HEK293 (cell line): ENCODE data around the gene MEGF6.

ENCODE experiments used
- CTCF ChIA-PET: fragments of 350-600 bp; formaldehyde crosslinking; extraction: SDS; loops from one replicate; lab custom pipeline; 2021; ENCODE audit warnings: antibody characterized with exemption; lab: Yijun Ruan, JAX
- POLR2A ChIA-PET: fragments of 300-600 bp; formaldehyde crosslinking; extraction: SDS; loops from one replicate; lab custom pipeline; 2020; ENCODE audit warnings: antibody characterized with exemption, inconsistent platforms; lab: Yijun Ruan, JAX
- H3K27ac ChIP-seq: fragments of 200-500 bp; sonication (Bioruptor generic); 2 replicates; pipeline ENCODE4 v1.5.1; 2014; ENCODE audit warnings: low read depth, low read length, control low read depth, inconsistent platforms; ENCODE audit errors: extremely low read depth
- H3K36me3 ChIP-seq, 2 experiments: fragments of 200-500 bp in 1 of 2; sonication (Bioruptor generic) in 1 of 2; 1 replicate in 1 of 2; 2 replicates in 1 of 2; pipeline ENCODE4 v1.5.1; 2014 to 2017; ENCODE audit warnings: inconsistent platforms in 2 of 2, low read length in 2 of 2; ENCODE audit not compliant: control insufficient read depth in 2 of 2, insufficient read depth in 1 of 2
- H3K4me1 ChIP-seq: fragments of 200-500 bp; sonication (Bioruptor generic); 2 replicates; pipeline ENCODE4 v1.5.1; 2014; ENCODE audit warnings: mild to moderate bottlenecking, low read length, inconsistent platforms; ENCODE audit not compliant: control insufficient read depth, insufficient read depth
- H3K4me3 ChIP-seq: 2 replicates; pipeline ENCODE4 v1.5.1; 2011; ENCODE audit warnings: low read depth, mild to moderate bottlenecking, control low read depth, low read length, moderate library complexity
- H3K9me3 ChIP-seq: fragments of 200-500 bp; sonication (Bioruptor generic); 2 replicates; pipeline ENCODE4 v1.5.1; 2014; ENCODE audit warnings: low read depth, low read length, inconsistent platforms; ENCODE audit not compliant: control insufficient read depth, insufficient read depth
- EGR2 ChIP-seq: fragments of 450-650 bp; formaldehyde crosslinking; IDR thresholded peaks from 2 replicates; pipeline ENCODE4 v1.5.1; 2016; ENCODE audit warnings: low read depth, missing biosample characterization, missing genetic modification characterization
- HOXA7 ChIP-seq: sonication (generic); formaldehyde crosslinking; IDR thresholded peaks from 2 replicates; pipeline ENCODE4 v1.8.1; 2022; ENCODE audit warnings: missing genetic modification reagents, borderline replicate concordance
- HOXD13 ChIP-seq: sonication (generic); formaldehyde crosslinking; IDR thresholded peaks from 2 replicates; pipeline ENCODE4 v1.8.0; 2022; ENCODE audit warnings: missing genetic modification reagents, borderline replicate concordance
- KLF1 ChIP-seq: fragments of 450-650 bp; formaldehyde crosslinking; IDR thresholded peaks from 2 replicates; pipeline ENCODE4 v1.5.1; 2016; ENCODE audit warnings: missing biosample characterization, missing genetic modification characterization
- KLF10 ChIP-seq: fragments of 450-650 bp; IDR thresholded peaks from 2 replicates; pipeline ENCODE4 v1.5.1; 2018; ENCODE audit warnings: missing biosample characterization, mild to moderate bottlenecking, missing genetic modification characterization
- KLF16 ChIP-seq: fragments of 450-650 bp; formaldehyde crosslinking; IDR thresholded peaks from 2 replicates; pipeline ENCODE4 v1.5.1; 2017; ENCODE audit warnings: missing biosample characterization, missing genetic modification characterization
- RBAK ChIP-seq: fragments of 450-650 bp; formaldehyde crosslinking; IDR thresholded peaks from 2 replicates; pipeline ENCODE4 v1.5.1; 2016; ENCODE audit warnings: missing biosample characterization, missing genetic modification characterization
- TCF7L2 ChIP-seq: IDR thresholded peaks from 2 replicates; pipeline ENCODE4 v1.6.1; 2011; ENCODE audit warnings: low read depth, mild to moderate bottlenecking, inconsistent platforms, low read length, moderate library complexity, borderline replicate concordance
- YY1 ChIP-seq: fragments of 450-650 bp; formaldehyde crosslinking; IDR thresholded peaks from 2 replicates; pipeline ENCODE4 v1.5.1; 2018; ENCODE audit warnings: missing biosample characterization, missing genetic modification characterization
- ZBTB20 ChIP-seq: fragments of 450-650 bp; formaldehyde crosslinking; IDR thresholded peaks from 2 replicates; pipeline ENCODE4 v1.5.1; 2016; ENCODE audit warnings: missing biosample characterization, missing genetic modification characterization
- ZBTB48 ChIP-seq: fragments of 450-650 bp; formaldehyde crosslinking; IDR thresholded peaks from 2 replicates; pipeline ENCODE4 v1.5.1; 2016; ENCODE audit warnings: missing biosample characterization, missing genetic modification characterization
- ZFHX2 ChIP-seq: fragments of 450-650 bp; formaldehyde crosslinking; conservative IDR thresholded peaks from 2 replicates; pipeline ENCODE4 v1.5.1; 2016; ENCODE audit warnings: missing biosample characterization, missing genetic modification characterization
- ZFP37 ChIP-seq: fragments of 450-650 bp; formaldehyde crosslinking; IDR thresholded peaks from 2 replicates; pipeline ENCODE4 v1.5.1; 2016; ENCODE audit warnings: missing biosample characterization, missing genetic modification characterization
- ZNF155 ChIP-seq: fragments of 450-650 bp; formaldehyde crosslinking; IDR thresholded peaks from 2 replicates; pipeline ENCODE4 v1.5.1; 2016; ENCODE audit warnings: missing biosample characterization, missing genetic modification characterization
- ZNF174 ChIP-seq: fragments of 450-650 bp; formaldehyde crosslinking; IDR thresholded peaks from 2 replicates; pipeline ENCODE4 v1.5.0; 2017; ENCODE audit warnings: missing biosample characterization, mild to moderate bottlenecking, missing genetic modification characterization
- ZNF274 ChIP-seq, 2 experiments: fragments of 200-500 bp in 1 of 2; fragments of 450-650 bp in 1 of 2; sonication (Bioruptor generic) in 1 of 2; formaldehyde crosslinking in 1 of 2; IDR thresholded peaks; 2 replicates each; pipeline versions ENCODE4 v1.5.1 to v1.6.1; 2014 to 2016; ENCODE audit warnings: borderline replicate concordance in 1 of 2, inconsistent platforms in 1 of 2, low read length in 1 of 2, missing biosample characterization in 1 of 2, missing genetic modification characterization in 1 of 2
- ZNF302 ChIP-seq: fragments of 450-650 bp; formaldehyde crosslinking; IDR thresholded peaks from 2 replicates; pipeline ENCODE4 v1.5.1; 2016; ENCODE audit warnings: missing biosample characterization, missing genetic modification characterization, low read depth
- ZNF324 ChIP-seq: fragments of 450-650 bp; formaldehyde crosslinking; IDR thresholded peaks from 2 replicates; pipeline ENCODE4 v1.5.1; 2016; ENCODE audit warnings: missing biosample characterization, missing genetic modification characterization
- ZNF366 ChIP-seq: fragments of 450-650 bp; formaldehyde crosslinking; conservative IDR thresholded peaks from 2 replicates; pipeline ENCODE4 v1.5.1; 2016; ENCODE audit warnings: missing biosample characterization, missing genetic modification characterization
- ZNF501 ChIP-seq: fragments of 450-650 bp; formaldehyde crosslinking; IDR thresholded peaks from 2 replicates; pipeline ENCODE4 v1.5.1; 2016; ENCODE audit warnings: missing biosample characterization, missing genetic modification characterization
- ZNF510 ChIP-seq: fragments of 450-650 bp; formaldehyde crosslinking; IDR thresholded peaks from 2 replicates; pipeline ENCODE4 v1.5.1; 2018; ENCODE audit warnings: mild to moderate bottlenecking, missing genetic modification characterization, missing biosample characterization; ENCODE audit not compliant: insufficient replicate concordance
- ZNF513 ChIP-seq: fragments of 450-650 bp; IDR thresholded peaks from 2 replicates; pipeline ENCODE4 v1.5.1; 2018; ENCODE audit warnings: missing biosample characterization, missing genetic modification characterization
- ZNF529 ChIP-seq: fragments of 450-650 bp; formaldehyde crosslinking; IDR thresholded peaks from 2 replicates; pipeline ENCODE4 v1.5.1; 2017; ENCODE audit warnings: missing genetic modification characterization, missing biosample characterization; ENCODE audit not compliant: insufficient replicate concordance
- ZNF610 ChIP-seq: fragments of 450-650 bp; formaldehyde crosslinking; IDR thresholded peaks from 2 replicates; pipeline ENCODE4 v1.5.1; 2016; ENCODE audit warnings: missing biosample characterization, missing genetic modification characterization, borderline replicate concordance
- ZSCAN30 ChIP-seq: fragments of 450-650 bp; IDR thresholded peaks from 2 replicates; pipeline ENCODE4 v1.5.1; 2018; ENCODE audit warnings: missing biosample characterization, mild to moderate bottlenecking, missing genetic modification characterization, moderate library complexity
- TF ChIP-seq, protein P1 (sequence below): fragments of 450-650 bp; formaldehyde crosslinking; IDR thresholded peaks from 2 replicates; pipeline ENCODE4 v1.5.1; 2016; ENCODE audit warnings: missing biosample characterization, missing genetic modification characterization, low read depth

Gene MEGF6

DNA sequence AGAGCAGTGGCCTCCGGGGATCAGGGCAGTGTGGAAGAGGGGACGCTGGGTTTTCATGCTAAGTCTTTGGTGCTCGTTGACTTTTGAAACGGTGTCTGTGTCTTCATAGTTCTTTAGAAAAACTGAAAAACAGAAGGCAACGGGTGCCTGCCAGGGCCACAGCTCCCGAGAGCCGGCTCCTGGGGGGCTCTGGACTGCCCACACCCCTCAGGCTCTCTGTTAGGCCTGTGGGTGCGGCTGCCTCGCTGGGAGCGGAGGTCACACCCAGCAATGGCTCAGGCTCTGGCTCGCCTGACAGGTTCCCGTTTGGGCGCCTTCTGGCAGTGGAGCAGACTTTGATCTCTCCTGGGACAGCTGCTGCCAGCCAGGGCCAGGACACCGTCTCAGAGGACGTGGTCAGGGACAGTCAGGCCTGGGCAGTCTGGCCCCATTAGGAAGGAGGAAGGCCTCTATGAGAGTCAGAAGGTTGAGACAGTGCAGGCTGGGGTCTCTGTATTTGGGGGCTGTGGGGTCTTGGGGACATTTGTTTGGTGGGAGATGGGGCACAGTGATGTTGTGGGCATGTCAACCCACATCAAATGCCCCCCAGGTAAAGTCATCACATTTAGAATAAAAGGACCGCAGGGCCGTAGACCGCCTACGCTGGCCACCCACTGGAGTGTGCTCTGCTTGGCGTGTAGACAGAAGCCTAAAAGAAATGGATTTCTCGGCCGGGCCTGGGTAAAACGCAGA lies 151.2 kb downstream of the MEGF6 start:
- Histone ChIP-seq H3K36me3 (no peaks in the 10 kb centered on the region), H3K4me1 (no peaks in the 10 kb centered on the region), H3K27ac (no peak overlapping the region), H3K9me3 (no peaks in the 10 kb centered on the region), H3K4me3 (no peak overlapping the region)
- CTCF ChIA-PET: no interaction called here
- no peak for TF ChIP-seq ZNF510
- peak; percentile 46 for TF ChIP-seq ZFHX2 (tag by site-specific recombination)
- TF ChIP-seq ZNF529 (tag by site-specific recombination): no peak
- no peak for TF ChIP-seq ZNF610
- TF ChIP-seq KLF1 (tag by site-specific recombination): 0 out of 2 replicates have a peak, but pooled peaks have one; percentile 35
- no peak for TF ChIP-seq HOXD13 (CRISPR knock-in tag)
- no peak for TF ChIP-seq ZBTB48 (tag by site-specific recombination)
- TF ChIP-seq ZNF274 (IDR thresholded peaks at IDR 0.05; ENCODE audit: low read length): no peak
- no peak for TF ChIP-seq ZNF274 (tag by site-specific recombination; IDR thresholded peaks at IDR 0.05; ENCODE audit: borderline replicate concordance)
- TF ChIP-seq HOXA7 (CRISPR knock-in tag): no peak
- no peak for TF ChIP-seq KLF10
- TF ChIP-seq EGR2: peak; percentile 44; the same call in 1 of the 2 replicates
- no peak for TF ChIP-seq RBAK (tag by site-specific recombination)
- POLR2A ChIA-PET: no interaction called here

DNA sequence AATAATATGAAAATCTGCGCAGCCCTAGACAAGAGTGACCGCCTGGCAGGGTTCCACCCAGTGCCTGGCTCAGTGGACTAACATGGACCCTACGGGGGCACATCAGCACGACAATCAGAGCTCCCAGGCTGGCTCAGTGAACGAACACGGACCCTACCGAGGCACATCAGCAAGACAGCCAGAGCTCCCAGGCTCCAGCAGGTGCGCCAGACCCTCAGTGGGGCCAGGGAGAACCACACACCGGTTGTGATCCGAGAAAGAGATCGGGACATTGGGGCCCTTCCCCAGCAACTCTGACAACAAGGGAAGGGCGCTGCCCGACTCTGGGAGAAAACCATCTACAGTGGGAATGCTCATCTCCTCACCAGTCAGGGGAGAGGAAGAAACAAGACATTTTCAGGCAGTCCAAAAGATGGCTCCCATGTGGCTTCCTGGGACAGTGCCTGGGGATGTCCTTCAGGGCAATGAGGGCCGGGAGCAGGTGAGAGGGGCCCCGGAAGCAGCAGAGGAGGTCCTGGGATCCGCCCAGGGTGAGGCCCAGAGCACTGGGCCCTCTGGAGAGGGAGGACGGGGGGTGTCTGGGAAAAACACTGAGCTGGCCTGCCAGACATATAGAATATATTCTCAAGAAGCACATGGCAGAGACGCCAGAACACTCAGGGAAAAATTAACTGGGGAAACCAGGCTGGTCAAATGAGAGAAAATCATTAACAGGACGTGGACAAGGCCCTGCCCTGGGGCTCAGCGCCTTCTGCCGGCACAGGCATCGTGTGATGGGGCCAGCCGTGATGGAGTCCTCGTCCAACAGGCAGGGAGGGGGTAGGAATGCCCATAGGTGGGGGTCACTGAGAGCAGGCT lies 152.0 kb downstream of the MEGF6 start:
- no peaks in the 10 kb centered on the region for H3K36me3 ChIP-seq
- POLR2A ChIA-PET: no interaction called here
- no peaks in the 10 kb centered on the region for H3K9me3 ChIP-seq
- TF ChIP-seq ZBTB20 (peak; percentile 51; the same call in 1 of the 2 replicates), ZFP37 (tag by site-specific recombination) (no peak), ZNF302 (no peak), ZNF174 (no peak)
- TF ChIP-seq, all 188 proteins: peak for 1
- Histone ChIP-seq H3K4me1 (no peaks in the 10 kb centered on the region), H3K27ac (no peak overlapping the region), H3K4me3 (no peak overlapping the region)
- CTCF ChIA-PET: no interaction called here

DNA sequence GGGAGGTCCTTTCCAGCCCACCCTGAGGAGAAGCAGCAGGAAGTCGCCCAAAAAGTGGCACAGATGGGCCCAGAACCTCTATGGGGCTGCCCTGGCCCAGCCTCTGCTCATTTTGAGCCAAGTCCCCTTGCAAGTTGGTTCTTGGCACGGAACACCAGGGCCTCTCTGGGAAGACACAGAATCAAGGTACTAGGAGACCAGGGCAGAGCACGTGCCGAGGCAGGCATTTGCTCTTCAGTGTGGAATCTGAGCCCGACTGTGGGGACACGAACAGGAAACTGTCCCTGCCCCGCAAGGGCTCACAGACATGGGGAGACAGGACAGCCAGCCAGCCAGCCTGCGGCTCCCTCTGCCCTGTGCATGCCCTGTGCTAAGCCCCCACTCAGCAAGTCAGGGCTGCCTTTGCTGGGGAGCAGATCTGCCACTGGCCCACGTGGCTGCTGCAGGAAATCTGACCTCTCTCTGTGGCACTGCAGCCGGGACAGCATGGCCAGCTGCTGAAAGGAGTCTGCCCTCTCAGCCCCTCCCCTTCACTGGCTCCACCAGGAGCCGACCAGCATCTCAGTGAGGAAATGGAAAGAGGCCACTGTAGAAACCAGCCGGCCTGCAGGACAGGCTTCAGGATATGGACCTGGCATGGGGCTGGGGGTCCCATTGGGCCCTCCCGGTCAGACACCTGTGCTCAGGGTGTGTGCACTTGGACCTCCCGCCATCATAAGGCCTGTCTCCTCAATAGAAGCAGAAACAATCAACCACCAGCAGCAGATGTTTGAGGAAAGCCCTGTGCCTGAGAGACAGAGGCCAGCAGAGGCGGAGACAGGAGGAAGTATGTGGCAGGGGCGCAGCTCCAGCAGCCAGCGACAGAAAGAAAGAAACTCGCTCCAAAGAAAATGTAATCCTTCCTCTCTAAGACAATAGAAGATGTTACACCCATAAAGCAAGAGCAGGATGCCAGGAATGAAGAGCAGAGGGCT lies 153.1 kb downstream of the MEGF6 start:
- Histone ChIP-seq H3K9me3 (no peaks in the 10 kb centered on the region), H3K4me1 (no peaks in the 10 kb centered on the region), H3K36me3 (no peaks in the 10 kb centered on the region), H3K27ac (no peak overlapping the region), H3K4me3 (no peak overlapping the region)
- ChIA-PET CTCF (no interaction called here), POLR2A (no interaction called here)
- TF ChIP-seq, protein P1, sequence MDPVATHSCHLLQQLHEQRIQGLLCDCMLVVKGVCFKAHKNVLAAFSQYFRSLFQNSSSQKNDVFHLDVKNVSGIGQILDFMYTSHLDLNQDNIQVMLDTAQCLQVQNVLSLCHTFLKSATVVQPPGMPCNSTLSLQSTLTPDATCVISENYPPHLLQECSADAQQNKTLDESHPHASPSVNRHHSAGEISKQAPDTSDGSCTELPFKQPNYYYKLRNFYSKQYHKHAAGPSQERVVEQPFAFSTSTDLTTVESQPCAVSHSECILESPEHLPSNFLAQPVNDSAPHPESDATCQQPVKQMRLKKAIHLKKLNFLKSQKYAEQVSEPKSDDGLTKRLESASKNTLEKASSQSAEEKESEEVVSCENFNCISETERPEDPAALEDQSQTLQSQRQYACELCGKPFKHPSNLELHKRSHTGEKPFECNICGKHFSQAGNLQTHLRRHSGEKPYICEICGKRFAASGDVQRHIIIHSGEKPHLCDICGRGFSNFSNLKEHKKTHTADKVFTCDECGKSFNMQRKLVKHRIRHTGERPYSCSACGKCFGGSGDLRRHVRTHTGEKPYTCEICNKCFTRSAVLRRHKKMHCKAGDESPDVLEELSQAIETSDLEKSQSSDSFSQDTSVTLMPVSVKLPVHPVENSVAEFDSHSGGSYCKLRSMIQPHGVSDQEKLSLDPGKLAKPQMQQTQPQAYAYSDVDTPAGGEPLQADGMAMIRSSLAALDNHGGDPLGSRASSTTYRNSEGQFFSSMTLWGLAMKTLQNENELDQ (tag by site-specific recombination): no peak
- TF ChIP-seq ZNF366 (no peak), ZNF513 (no peak), ZNF324 (no peak), KLF16 (tag by site-specific recombination) (no peak), ZNF501 (no peak), ZFHX2 (tag by site-specific recombination) (no peak), ZNF155 (tag by site-specific recombination) (no peak), ZSCAN30 (no peak), TCF7L2 (no peak), YY1 (tag by site-specific recombination) (no peak), ZNF274 (IDR thresholded peaks at IDR 0.05; ENCODE audit: low read length) (no peak), ZNF274 (tag by site-specific recombination; IDR thresholded peaks at IDR 0.05; ENCODE audit: borderline replicate concordance) (no peak)
